ENCODE data around the gene AKAP8. TPM values are rescaled to one million over a fixed set of nuclear protein-coding genes. Genes with fewer than 3 reads are reported as not detected.
"Not testable (repeated sequence)": the region's sequence is repeated elsewhere in the genome, so short reads cannot be mapped to it uniquely, and the experiment has no call there.

AKAP8 gene
- total RNA-seq, 1 donor from 2014 or later = 28.9 TPM

DNA sequence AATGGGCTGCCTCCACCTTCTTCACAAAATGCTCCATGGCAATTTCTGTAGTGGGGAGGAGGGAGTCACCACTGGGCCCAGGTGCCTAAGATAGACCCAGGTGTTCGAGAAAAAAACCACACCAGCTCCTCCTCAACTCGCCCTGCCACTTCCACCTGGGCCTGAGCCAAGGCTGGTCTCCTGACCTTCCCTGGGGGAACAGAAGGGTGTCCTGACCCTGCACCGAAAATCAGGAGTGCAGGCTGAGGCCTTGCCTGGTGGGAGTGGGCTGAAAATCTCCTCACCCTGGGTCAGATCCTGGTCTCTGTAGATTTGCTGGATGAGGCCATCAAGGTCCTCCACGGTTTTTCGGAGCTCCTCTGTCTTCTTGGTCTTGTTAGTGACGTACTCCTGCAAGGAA, 17.6 kb upstream of the AKAP8 start:
- Mint-ChIP-seq H3K27ac (ENCODE audit: unreplicated experiment) (peak overlapping the region; percentile 25), H3K36me3 (ENCODE audit: unreplicated experiment) (peaks cover 17% of the 10 kb centered on the region), H3K27me3 (ENCODE audit: unreplicated experiment) (peaks cover 19% of the 10 kb centered on the region), H3K4me3 (ENCODE audit: unreplicated experiment) (no peak overlapping the region), H3K4me1 (ENCODE audit: low read depth, unreplicated experiment) (peaks cover 18% of the 10 kb centered on the region), H3K9me3 (ENCODE audit: unreplicated experiment) (peaks cover 18% of the 10 kb centered on the region)
- TF ChIP-seq, protein P1, sequence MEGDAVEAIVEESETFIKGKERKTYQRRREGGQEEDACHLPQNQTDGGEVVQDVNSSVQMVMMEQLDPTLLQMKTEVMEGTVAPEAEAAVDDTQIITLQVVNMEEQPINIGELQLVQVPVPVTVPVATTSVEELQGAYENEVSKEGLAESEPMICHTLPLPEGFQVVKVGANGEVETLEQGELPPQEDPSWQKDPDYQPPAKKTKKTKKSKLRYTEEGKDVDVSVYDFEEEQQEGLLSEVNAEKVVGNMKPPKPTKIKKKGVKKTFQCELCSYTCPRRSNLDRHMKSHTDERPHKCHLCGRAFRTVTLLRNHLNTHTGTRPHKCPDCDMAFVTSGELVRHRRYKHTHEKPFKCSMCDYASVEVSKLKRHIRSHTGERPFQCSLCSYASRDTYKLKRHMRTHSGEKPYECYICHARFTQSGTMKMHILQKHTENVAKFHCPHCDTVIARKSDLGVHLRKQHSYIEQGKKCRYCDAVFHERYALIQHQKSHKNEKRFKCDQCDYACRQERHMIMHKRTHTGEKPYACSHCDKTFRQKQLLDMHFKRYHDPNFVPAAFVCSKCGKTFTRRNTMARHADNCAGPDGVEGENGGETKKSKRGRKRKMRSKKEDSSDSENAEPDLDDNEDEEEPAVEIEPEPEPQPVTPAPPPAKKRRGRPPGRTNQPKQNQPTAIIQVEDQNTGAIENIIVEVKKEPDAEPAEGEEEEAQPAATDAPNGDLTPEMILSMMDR (IDR thresholded peaks at IDR 0.05; ENCODE audit: partially characterized antibody, unreplicated experiment) = no peak
- DNase-seq = no peak

DNA sequence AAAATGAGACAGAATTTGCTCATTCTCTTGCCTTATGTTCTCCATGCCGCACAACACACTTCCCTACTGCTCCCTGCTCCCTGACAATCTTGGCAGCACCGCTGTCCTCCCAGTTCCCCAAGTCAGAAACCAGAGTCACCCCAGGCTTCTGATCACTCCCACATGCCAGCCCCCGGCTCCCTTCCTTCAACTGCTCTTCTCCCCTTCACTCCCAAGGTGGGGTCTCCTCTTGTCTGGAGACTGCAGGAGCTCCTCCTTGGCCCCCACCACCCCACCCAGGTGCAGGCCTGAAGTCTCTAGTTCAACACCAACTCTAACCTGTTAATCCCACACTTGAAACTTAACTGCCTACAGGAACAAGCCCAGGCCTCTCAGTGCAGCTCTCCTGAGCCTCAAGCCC, 16.8 kb upstream of the AKAP8 start:
- Mint-ChIP-seq H3K4me1 (ENCODE audit: low read depth, unreplicated experiment) (peaks cover 12% of the 10 kb centered on the region), H3K36me3 (ENCODE audit: unreplicated experiment) (peaks cover 17% of the 10 kb centered on the region), H3K27me3 (ENCODE audit: unreplicated experiment) (peaks cover 19% of the 10 kb centered on the region), H3K4me3 (ENCODE audit: unreplicated experiment) (no peak overlapping the region), H3K27ac (ENCODE audit: unreplicated experiment) (peak overlapping the region; percentile 41), H3K9me3 (ENCODE audit: unreplicated experiment) (peaks cover 18% of the 10 kb centered on the region)
- TF ChIP-seq, protein P1 (IDR thresholded peaks at IDR 0.05; ENCODE audit: partially characterized antibody, unreplicated experiment) = no peak
- no peak for DNase-seq

DNA sequence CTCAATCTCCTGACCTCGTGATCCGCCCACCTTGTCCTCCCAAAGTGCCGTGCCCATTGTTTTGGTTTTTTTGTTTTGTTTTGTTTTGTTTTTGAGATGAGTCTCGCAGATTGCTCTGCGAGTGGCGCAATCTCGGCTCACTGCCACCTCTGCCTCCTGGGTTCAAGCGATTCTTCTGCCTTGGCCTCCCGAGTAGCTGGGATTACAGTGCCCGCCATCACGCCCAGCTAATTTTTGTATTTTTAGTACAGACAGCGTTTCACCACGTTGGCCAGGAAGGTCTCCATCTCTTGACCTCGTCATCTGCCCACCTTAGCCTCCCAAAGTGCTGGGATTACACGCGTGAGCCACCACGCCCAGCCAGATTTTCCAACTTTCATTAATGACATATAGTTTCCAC, 15.7 kb upstream of the AKAP8 start:
- peaks cover 17% of the 10 kb centered on the region for H3K36me3 Mint-ChIP-seq (ENCODE audit: unreplicated experiment)

DNA sequence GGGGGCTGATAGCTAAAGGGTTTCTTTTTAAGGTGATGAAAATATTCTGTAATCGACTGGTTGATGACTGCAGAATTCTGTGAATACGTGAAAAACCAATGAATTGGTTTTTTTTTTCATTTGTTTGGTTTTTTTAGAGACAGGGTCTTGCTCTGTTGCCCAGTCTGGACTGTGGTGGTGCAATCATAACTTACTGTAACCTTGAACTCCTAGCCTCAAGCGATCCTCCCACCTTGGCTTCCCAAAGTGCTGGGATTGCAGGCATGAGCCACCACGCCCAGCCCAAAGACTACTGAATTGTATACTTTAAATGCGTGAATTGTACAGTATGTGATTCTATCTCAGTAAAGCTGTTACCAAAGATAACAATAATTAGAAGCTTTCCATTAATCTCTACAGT, 14.8 kb upstream of the AKAP8 start:
- TF ChIP-seq, protein P1 (IDR thresholded peaks at IDR 0.05; ENCODE audit: partially characterized antibody, unreplicated experiment) = no peak
- H3K4me1 Mint-ChIP-seq (ENCODE audit: low read depth, unreplicated experiment) = peaks cover 4% of the 10 kb centered on the region
- H3K9me3 Mint-ChIP-seq (ENCODE audit: unreplicated experiment) = peaks cover 17% of the 10 kb centered on the region
- H3K27ac Mint-ChIP-seq (ENCODE audit: unreplicated experiment) = no peak overlapping the region
- H3K4me3 Mint-ChIP-seq (ENCODE audit: unreplicated experiment) = no peak overlapping the region
- H3K27me3 Mint-ChIP-seq (ENCODE audit: unreplicated experiment) = peaks cover 13% of the 10 kb centered on the region
- peaks cover 17% of the 10 kb centered on the region for H3K36me3 Mint-ChIP-seq (ENCODE audit: unreplicated experiment)
- no peak for DNase-seq

More for the DNA sequence above, 15.7 kb upstream of the AKAP8 start:
- H3K9me3 Mint-ChIP-seq (ENCODE audit: unreplicated experiment) = peaks cover 18% of the 10 kb centered on the region
- H3K4me3 Mint-ChIP-seq (ENCODE audit: unreplicated experiment); H3K27ac Mint-ChIP-seq (ENCODE audit: unreplicated experiment); DNase-seq; H3K4me1 Mint-ChIP-seq (ENCODE audit: low read depth, unreplicated experiment): not testable (repeated sequence)
- peaks cover 17% of the 10 kb centered on the region for H3K27me3 Mint-ChIP-seq (ENCODE audit: unreplicated experiment)

DNA sequence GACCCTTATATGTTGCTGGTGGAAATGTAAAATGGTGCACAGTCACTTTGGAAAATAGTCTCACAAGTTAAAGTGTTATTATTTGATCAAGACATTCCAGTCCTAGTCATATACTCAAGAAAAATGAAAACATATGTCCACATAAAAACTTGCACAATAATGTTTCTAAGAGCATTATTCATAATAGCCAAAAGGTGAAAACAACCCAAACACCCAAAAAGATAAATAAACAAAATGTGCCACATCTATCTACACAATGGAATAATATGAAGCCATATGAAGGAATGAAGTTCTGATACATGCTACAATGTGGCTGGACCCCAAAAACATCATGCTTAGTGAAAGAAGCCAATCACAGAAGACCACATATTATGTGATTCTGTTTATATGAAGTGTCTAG, 14.4 kb upstream of the AKAP8 start:
- H3K36me3 Mint-ChIP-seq (ENCODE audit: unreplicated experiment) = peaks cover 17% of the 10 kb centered on the region

More for the DNA sequence above, 14.4 kb upstream of the AKAP8 start:
- no peak for DNase-seq
- Mint-ChIP-seq H3K27me3 (ENCODE audit: unreplicated experiment) (peaks cover 12% of the 10 kb centered on the region), H3K9me3 (ENCODE audit: unreplicated experiment) (peaks cover 17% of the 10 kb centered on the region), H3K4me3 (ENCODE audit: unreplicated experiment) (no peak overlapping the region), H3K4me1 (ENCODE audit: low read depth, unreplicated experiment) (peaks cover 4% of the 10 kb centered on the region), H3K27ac (ENCODE audit: unreplicated experiment) (no peak overlapping the region)
- TF ChIP-seq, protein P1 (IDR thresholded peaks at IDR 0.05; ENCODE audit: partially characterized antibody, unreplicated experiment) = no peak
